HepG2 (cell line): ENCODE results near the gene CGNL1. TPM values are rescaled to one million over a fixed set of nuclear protein-coding genes. Genes with fewer than 3 reads are reported as not detected.

ENCODE experiments used
- ATAC-seq: fragments of 200-7000 bp; cut with Tn5 transposase; 3 replicates; pipeline ENCODE4 v1.9.1; 2020; ENCODE audit warnings: mild to moderate bottlenecking, moderate library complexity
- BruUV-seq: library from RNA; stranded (reverse); fragments of 400-500 nt; replicated peaks from 2 replicates; lab custom pipeline; 2021; lab: Mats Ljungman, UMichigan
- CTCF ChIA-PET: fragments of 300-600 bp; formaldehyde crosslinking; extraction: SDS; loops from one replicate; lab custom pipeline; 2021; ENCODE audit warnings: low total read pairs, inconsistent platforms, low intra/inter-chr PET ratio; lab: Yijun Ruan, JAX
- POLR2A ChIA-PET: fragments of 350-600 bp; sonication (Branson Sonifier 250); formaldehyde crosslinking; loops from one replicate; lab custom pipeline; 2020; ENCODE audit warnings: antibody characterized with exemption, inconsistent platforms; lab: Yijun Ruan, JAX
- DNase-seq: peaks from one replicate; pipeline ENCODE4 v3.0.0-alpha.2; 2015; ENCODE audit warnings: low spot score
- FAIRE-seq: peaks from 3 replicates; lab custom pipeline; 2011; peaks lifted over from hg19 to GRCh38; lab: Jason Lieb, UNC
- H2AFZ ChIP-seq: one replicate; pipeline ENCODE4 v1.6.1; 2011; ENCODE audit warnings: low read length, inconsistent platforms
- H3K27ac ChIP-seq: fragments of 300-600 bp; 3 replicates; pipeline ENCODE4 v1.8.0; 2011; ENCODE audit warnings: mixed run types, mild to moderate bottlenecking, mixed read lengths, low read length, inconsistent platforms; ENCODE audit not compliant: insufficient read depth; ENCODE audit errors: extremely low read length
- H3K27me3 ChIP-seq, 2 experiments: fragments of 200-600 bp in 1 of 2; 2 replicates in 1 of 2; 3 replicates in 1 of 2; pipeline versions ENCODE4 v1.6.0 to v1.8.0; 2011; ENCODE audit warnings: low read length in 2 of 2, mild to moderate bottlenecking in 2 of 2, moderate library complexity in 2 of 2, inconsistent platforms in 1 of 2; ENCODE audit not compliant: insufficient read depth in 2 of 2, control insufficient read depth in 1 of 2
- H3K36me3 ChIP-seq, 2 experiments: fragments of 200-600 bp in 1 of 2; replicated peaks in 1 of 2; 2 replicates in 1 of 2; 3 replicates in 1 of 2; pipeline versions ENCODE4 v1.5.1 to v1.8.0; 2011; ENCODE audit warnings: low read length in 2 of 2, inconsistent platforms in 1 of 2; ENCODE audit not compliant: insufficient read depth in 2 of 2, control insufficient read depth in 1 of 2
- H3K4me1 ChIP-seq: 2 replicates; pipeline ENCODE4 v1.5.1; 2012; ENCODE audit warnings: low read length, inconsistent platforms; ENCODE audit not compliant: insufficient read depth
- H3K4me2 ChIP-seq: 2 replicates; pipeline ENCODE4 v1.6.0; 2011; ENCODE audit warnings: low read depth, low read length, inconsistent platforms
- H3K4me3 ChIP-seq, 3 experiments: fragments of 200-600 bp in 1 of 3; sonication (generic), shearing (Covaris generic) in 1 of 3; replicated peaks in 1 of 3; 2 replicates each; pipeline ENCODE4 v1.5.1; 2011 to 2016; ENCODE audit warnings: low read length in 3 of 3, inconsistent platforms in 2 of 3, low read depth in 2 of 3, mild to moderate bottlenecking in 2 of 3, control low read depth in 1 of 3, mixed read lengths in 1 of 3; ENCODE audit not compliant: insufficient read depth in 1 of 3
- H3K79me2 ChIP-seq: one replicate; pipeline ENCODE4 v1.6.1; 2011; ENCODE audit warnings: low read length, inconsistent platforms; ENCODE audit not compliant: insufficient read depth
- H3K9ac ChIP-seq: 2 replicates; pipeline ENCODE4 v1.6.0; 2011; ENCODE audit warnings: mild to moderate bottlenecking, low read depth, low read length, inconsistent platforms; ENCODE audit not compliant: insufficient read depth
- H3K9me3 ChIP-seq: 2 replicates; pipeline ENCODE4 v1.5.1; 2012; ENCODE audit warnings: mild to moderate bottlenecking, low read length
- H4K20me1 ChIP-seq: 2 replicates; pipeline ENCODE4 v1.6.0; 2011; ENCODE audit warnings: inconsistent platforms, mild to moderate bottlenecking, low read length, moderate library complexity; ENCODE audit not compliant: insufficient read depth
- CENPBD1 ChIP-seq: sonication (generic); formaldehyde crosslinking; IDR thresholded peaks from 2 replicates; pipeline ENCODE4 v1.8.0; 2022; ENCODE audit warnings: missing genetic modification reagents, low read depth, mild to moderate bottlenecking, borderline replicate concordance
- CREM ChIP-seq, 2 experiments: sonication (generic) in 1 of 2; formaldehyde crosslinking in 1 of 2; IDR thresholded peaks; 2 replicates each; pipeline versions ENCODE4 v1.4.0 to v1.6.1; 2016 to 2020; ENCODE audit warnings: antibody characterized with exemption in 1 of 2, mild to moderate bottlenecking in 1 of 2, missing genetic modification reagents in 1 of 2
- FOXK2 ChIP-seq: fragments of 450-650 bp; IDR thresholded peaks from 2 replicates; pipeline ENCODE4 v1.6.1; 2016
- MIXL1 ChIP-seq: IDR thresholded peaks from 2 replicates; pipeline ENCODE4 v1.6.1; 2016
- TCF7 ChIP-seq: sonication (generic); IDR thresholded peaks from 2 replicates; pipeline ENCODE4 v1.6.1; 2016; ENCODE audit warnings: antibody characterized with exemption, low read depth
- ZBTB34 ChIP-seq: sonication (generic); formaldehyde crosslinking; IDR thresholded peaks from 2 replicates; pipeline ENCODE4 v1.8.0; 2022; ENCODE audit warnings: mild to moderate bottlenecking, missing genetic modification reagents
- ZBTB37 ChIP-seq: sonication (generic); formaldehyde crosslinking; IDR thresholded peaks from 2 replicates; pipeline ENCODE4 v1.4.0; 2020; ENCODE audit warnings: mild to moderate bottlenecking, missing genetic modification reagents
- ZHX2 ChIP-seq, 2 experiments: sonication (generic) in 1 of 2; formaldehyde crosslinking in 1 of 2; IDR thresholded peaks; 2 replicates each; pipeline versions ENCODE4 v1.6.1 to v1.9.0; 2014 to 2022; ENCODE audit warnings: antibody characterized with exemption in 1 of 2, borderline replicate concordance in 1 of 2, inconsistent platforms in 1 of 2, low read depth in 1 of 2, missing genetic modification reagents in 1 of 2
- ZNF282 ChIP-seq: fragments of 450-650 bp; IDR thresholded peaks from 2 replicates; pipeline ENCODE4 v1.6.1; 2018; ENCODE audit not compliant: partially characterized antibody
- ZNF7 ChIP-seq: IDR thresholded peaks from 2 replicates; pipeline ENCODE4 v1.6.1; 2016; ENCODE audit warnings: missing biosample characterization, missing genetic modification reagents
- ZNF746 ChIP-seq: sonication (generic); formaldehyde crosslinking; IDR thresholded peaks from 2 replicates; pipeline ENCODE4 v1.8.0; 2022; ENCODE audit warnings: mild to moderate bottlenecking, missing genetic modification reagents
- WGBS: methylation state at CpG from one replicate; pipeline ENCODE4 v1.1.6; 2017; ENCODE audit warnings: low lambda C conversion rate; 5-methylcytosine and 5-hydroxymethylcytosine counted together
- in situ Hi-C: cut with HindIII; loops from 2 replicates; pipeline ENCODE4 v1.10.0; 2017; ENCODE audit warnings: low pct_unique_long_range_greater_than_20kb; ENCODE audit not compliant: extremely low pct_ligation_motif_present
- intact Hi-C: fragments of 100-400 bp; cut with micrococcal nuclease; formaldehyde crosslinking; loops from one replicate; pipeline ENCODE4 v1.10.0; 2022; ENCODE audit not compliant: unreplicated experiment
- polyA plus RNA-seq, 8 experiments: library from polyadenylated mRNA; depleted of rRNA in 3 of 8; stranded (reverse) in 7 of 8; unstranded in 1 of 8; fragments of >200 nt; fragmentation: Illumina TruSeq in 4 of 8; extraction: Trizol in 4 of 8; gene quantifications; 2 replicates each; pipeline versions ENCODE4 v1.2.1 to v1.2.3, GENCODE V29; 2011 to 2016; ENCODE audit warnings: low read depth in 4 of 8, missing spikeins in 1 of 8, mixed read lengths in 1 of 8; ENCODE audit not compliant: insufficient read depth in 1 of 8
- total RNA-seq, 5 experiments: library from RNA; depleted of rRNA; stranded (reverse); fragments of >200 nt; fragmentation: Illumina TruSeq; extraction: Trizol; gene quantifications; 2 replicates each; pipeline ENCODE4 v1.2.3, GENCODE V29; 2016; ENCODE audit warnings: low read depth in 1 of 5

CGNL1 gene
- total and polyA plus RNA-seq, 2 of the 13 experiments (the other 11 are each of a cell fraction or from before 2014, with no cell fraction given): 5.6 to 15.6 TPM

- DNase-seq (no peak), ATAC-seq (no peak), FAIRE-seq (no peak)
- Histone ChIP-seq H2AFZ (no peak overlapping the region), H3K9me3 (no peaks in the 10 kb centered on the region), H3K27ac (no peak overlapping the region), H3K4me1 (peaks cover 76% of the 10 kb centered on the region), H3K4me2 (no peak overlapping the region), H3K9ac (no peak overlapping the region), H3K4me3 (no peak overlapping the region), H3K79me2 (no peaks in the 10 kb centered on the region), H3K27me3 (no peaks in the 10 kb centered on the region), H3K36me3 (no peaks in the 10 kb centered on the region), H4K20me1 (no peaks in the 10 kb centered on the region)
- no TSS peak for BruUV-seq
- intact Hi-C loops: no loop called here
- TF ChIP-seq ZNF746 (CRISPR knock-in tag): no peak
- no peak for TF ChIP-seq CENPBD1
- TF ChIP-seq TCF7: no peak
- no peak for TF ChIP-seq ZBTB34
- TF ChIP-seq ZNF7: no peak
- TF ChIP-seq MIXL1 (CRISPR knock-in tag): no peak
- TF ChIP-seq FOXK2: no peak
- TF ChIP-seq ZBTB37 (CRISPR knock-in tag): no peak
- TF ChIP-seq CREM (IDR thresholded peaks at IDR 0.05): no peak
- no peak for TF ChIP-seq CREM (CRISPR knock-in tag; IDR thresholded peaks at IDR 0.05)
- no peak for TF ChIP-seq ZNF282
- TF ChIP-seq ZHX2 (IDR thresholded peaks at IDR 0.05; ENCODE audit: low read depth): no peak
- no peak for TF ChIP-seq ZHX2 (CRISPR knock-in tag; IDR thresholded peaks at IDR 0.05; ENCODE audit: borderline replicate concordance)
- 94% methylated on average over 9 of the region's 9 CpGs for WGBS
- POLR2A ChIA-PET: interaction anchor here (1.0 to 1.5 kb wide), 2 partner anchors 26 to 152 kb away, joined by 3 to 5 read pairs; no protein-coding TSS in a partner anchor
- CTCF ChIA-PET: interaction anchor here (1.5 kb wide), 1 partner anchor 159 kb away, joined by 4 read pairs; no protein-coding TSS in a partner anchor
- in situ Hi-C loops: no loop called here
Observed at GRCh38 chr15:57503911-57504598, 127.8 kb downstream of the CGNL1 start.
